Measurements from ENCODE around the gene NIPBL.

GRCh38 chr5:36938129-36938528 is 61.6 kb downstream of the NIPBL start:
- TF ChIP-seq CTCF (IDR thresholded peaks at IDR 0.05; ENCODE audit: insufficient read depth, low read length, poor library complexity, severe bottlenecking): no peak
- TF ChIP-seq EZH2phosphoT487 (conservative IDR thresholded peaks at IDR 0.05; ENCODE audit: low read length): no peak

All from SU-DHL-6 (cell line).